AG10803 (cell line): ENCODE data around the gene RNH1.

Source experiments
- DNase-seq: peaks from one replicate; pipeline ENCODE4 v3.0.0; 2010; ENCODE audit warnings: low read depth
- H3K4me3 ChIP-seq: 2 replicates; pipeline ENCODE4 v1.5.1; 2011; ENCODE audit warnings: mild to moderate bottlenecking, low read length, control low read depth
- CTCF ChIP-seq: conservative IDR thresholded peaks from 2 replicates; pipeline ENCODE4 v1.5.1; 2011; ENCODE audit warnings: mild to moderate bottlenecking, low read length, control low read depth, inconsistent platforms

Gene RNH1

GRCh38 chr11:487571-488021, 19.4 kb downstream of the RNH1 start:
- TF ChIP-seq CTCF = no peak
- H3K4me3 ChIP-seq = no peak overlapping the region
- DNase-seq = no peak

- H3K4me3 ChIP-seq = no peak overlapping the region
- no peak for DNase-seq
- TF ChIP-seq CTCF = no peak
Observed at GRCh38 chr11:486189-486588, 20.9 kb downstream of the RNH1 start.

- TF ChIP-seq CTCF = no peak
- no peak for DNase-seq
- no peak overlapping the region for H3K4me3 ChIP-seq
Observed at GRCh38 chr11:484616-485015, 22.4 kb downstream of the RNH1 start.

- no peak overlapping the region for H3K4me3 ChIP-seq
- no peak for TF ChIP-seq CTCF
- no peak for DNase-seq
Observed at GRCh38 chr11:479311-479710, 27.7 kb downstream of the RNH1 start.

GRCh38 chr11:477052-477715, 29.9 kb downstream of the RNH1 start:
- no peak for TF ChIP-seq CTCF
- H3K4me3 ChIP-seq = no peak overlapping the region
- no peak for DNase-seq

GRCh38 chr11:476416-476815, 30.6 kb downstream of the RNH1 start:
- no peak for DNase-seq
- no peak overlapping the region for H3K4me3 ChIP-seq
- no peak for TF ChIP-seq CTCF

- DNase-seq = no peak
- TF ChIP-seq CTCF = no peak
Observed at GRCh38 chr11:475941-476340, 31.1 kb downstream of the RNH1 start.

More at GRCh38 chr11:475941-476340, 31.1 kb downstream of the RNH1 start:
- H3K4me3 ChIP-seq = no peak overlapping the region
